GM12878 (cell line): ENCODE results near the gene SLC43A3. TPM values are rescaled to one million over a fixed set of nuclear protein-coding genes. Genes with fewer than 3 reads are reported as not detected.

Source experiments
- ATAC-seq: fragments of 200-7000 bp; cut with Tn5 transposase; 3 replicates; pipeline ENCODE4 v1.9.1; 2020; ENCODE audit warnings: mild to moderate bottlenecking, moderate library complexity
- BruUV-seq: library from RNA; stranded (reverse); fragments of 400-500 nt; replicated peaks from 2 replicates; lab custom pipeline; 2021; lab: Mats Ljungman, UMichigan
- CTCF ChIA-PET: fragments of 300-600 bp; sonication (Branson Sonifier 250); formaldehyde crosslinking; extraction: SDS; loops from one replicate; lab custom pipeline; 2021; ENCODE audit warnings: inconsistent platforms; lab: Yijun Ruan, JAX
- POLR2A ChIA-PET: fragments of 350-600 bp; formaldehyde crosslinking; extraction: SDS; loops from one replicate; lab custom pipeline; 2021; ENCODE audit warnings: inconsistent platforms; lab: Charles Lee
- RAD21 ChIA-PET: fragments of 300-600 bp; sonication (Branson Sonifier 250); formaldehyde crosslinking; loops from one replicate; lab custom pipeline; 2023; ENCODE audit warnings: antibody characterized with exemption; ENCODE audit not compliant: unreplicated experiment; lab: Charles Lee
- SMC1A ChIA-PET: fragments of 300-600 bp; sonication (Branson Sonifier 250); formaldehyde crosslinking; loops from one replicate; lab custom pipeline; 2023; ENCODE audit not compliant: unreplicated experiment, uncharacterized antibody; lab: Charles Lee
- DNase-seq: peaks from one replicate; pipeline ENCODE4 v3.0.0-alpha.2; 2011; ENCODE audit warnings: low read depth, low spot score
- FAIRE-seq: peaks from 3 replicates; lab custom pipeline; 2011; peaks lifted over from hg19 to GRCh38; lab: Jason Lieb, UNC
- H2AFZ ChIP-seq: 2 replicates; pipeline ENCODE4 v1.6.0; 2011; ENCODE audit warnings: low read depth, low read length, control low read depth; ENCODE audit not compliant: control insufficient read depth
- H3K27ac ChIP-seq: 2 replicates; pipeline ENCODE4 v1.5.1; 2011; ENCODE audit warnings: control low read depth; ENCODE audit not compliant: control insufficient read depth, insufficient read depth
- H3K27me3 ChIP-seq, 2 experiments: replicated peaks in 1 of 2; 2 replicates each; pipeline versions ENCODE4 v1.6.0 to v1.6.1; 2011; ENCODE audit warnings: low read length in 1 of 2; ENCODE audit not compliant: control insufficient read depth in 2 of 2, insufficient read depth in 2 of 2
- H3K36me3 ChIP-seq, 2 experiments: 2 replicates each; pipeline ENCODE4 v1.5.1; 2011; ENCODE audit warnings: low read length in 1 of 2; ENCODE audit not compliant: control insufficient read depth in 2 of 2, insufficient read depth in 2 of 2
- H3K4me1 ChIP-seq: 2 replicates; pipeline ENCODE4 v1.6.1; 2011; ENCODE audit warnings: mild to moderate bottlenecking, low read length, moderate library complexity, mixed read lengths; ENCODE audit not compliant: control insufficient read depth, insufficient read depth
- H3K4me2 ChIP-seq: 2 replicates; pipeline ENCODE4 v1.6.0; 2011; ENCODE audit warnings: control low read depth; ENCODE audit not compliant: control insufficient read depth, insufficient read depth
- H3K4me3 ChIP-seq: fragments of 200-600 bp; sonication (generic); 2 replicates; pipeline ENCODE4 v1.5.1; 2016
- H3K79me2 ChIP-seq: 2 replicates; pipeline ENCODE4 v1.6.0; 2011; ENCODE audit warnings: low read length; ENCODE audit not compliant: control insufficient read depth, insufficient read depth
- H3K9ac ChIP-seq: 2 replicates; pipeline ENCODE4 v1.8.0; 2011; ENCODE audit warnings: low read length, control low read depth, mixed read lengths; ENCODE audit not compliant: control insufficient read depth, insufficient read depth
- H3K9me3 ChIP-seq: replicated peaks from 3 replicates; pipeline ENCODE4 v1.5.1; 2011; ENCODE audit warnings: mild to moderate bottlenecking, low read length; ENCODE audit not compliant: control insufficient read depth, insufficient read depth
- H4K20me1 ChIP-seq: 2 replicates; pipeline ENCODE4 v1.6.0; 2011; ENCODE audit not compliant: control insufficient read depth, insufficient read depth
- EGR1 ChIP-seq, 2 experiments: IDR thresholded peaks; 1 replicate in 1 of 2; 2 replicates in 1 of 2; pipeline ENCODE4 v1.6.1; 2011 to 2012; ENCODE audit warnings: low read depth in 2 of 2, low read length in 2 of 2, borderline replicate concordance in 1 of 2, mild to moderate bottlenecking in 1 of 2, moderate library complexity in 1 of 2
- NFYB ChIP-seq: IDR thresholded peaks from 2 replicates; pipeline ENCODE4 v1.6.1; 2011; ENCODE audit warnings: low read depth, mild to moderate bottlenecking, low read length, improper control_type of control experiment, moderate library complexity; ENCODE audit not compliant: insufficient read depth
- NR2C1 ChIP-seq: fragments of 450-650 bp; IDR thresholded peaks from 2 replicates; pipeline ENCODE4 v1.6.1; 2017; ENCODE audit warnings: antibody characterized with exemption, mild to moderate bottlenecking, moderate library complexity
- POLR2AphosphoS5 ChIP-seq: IDR thresholded peaks from 2 replicates; pipeline ENCODE4 v1.6.1; 2011; ENCODE audit warnings: mild to moderate bottlenecking, low read length, inconsistent platforms
- RAD51 ChIP-seq: fragments of 450-650 bp; IDR thresholded peaks from 2 replicates; pipeline ENCODE4 v1.6.1; 2016; ENCODE audit warnings: moderate library complexity, mild to moderate bottlenecking, inconsistent platforms
- RBBP5 ChIP-seq: fragments of 200-600 bp; sonication (generic); conservative IDR thresholded peaks from 2 replicates; pipeline ENCODE4 v1.6.1; 2016
- ZNF217 ChIP-seq: fragments of 450-650 bp; IDR thresholded peaks from 2 replicates; pipeline ENCODE4 v1.6.1; 2017; ENCODE audit warnings: antibody characterized with exemption, mild to moderate bottlenecking
- WGBS: methylation state at CpG from one replicate; pipeline ENCODE4 v1.1.6; 2016; ENCODE audit warnings: low lambda C conversion rate; ENCODE audit not compliant: insufficient replicate concordance, insufficient coverage; ENCODE audit errors: missing lambda C conversion rate; 5-methylcytosine and 5-hydroxymethylcytosine counted together
- in situ Hi-C: fragments of 300-500 bp; cut with MboI; formaldehyde crosslinking; loops from 9 replicates; pipeline ENCODE4 v1.14.3; 2018; ENCODE audit warnings: mixed read lengths
- intact Hi-C: fragments of 100-400 bp; cut with micrococcal nuclease; formaldehyde crosslinking; loops from one replicate; pipeline ENCODE4 v1.14.2; 2022; ENCODE audit not compliant: unreplicated experiment
- polyA plus RNA-seq, 11 experiments: library from polyadenylated mRNA; depleted of rRNA in 4 of 11; unstranded in 6 of 11; stranded (reverse) in 5 of 11; fragments of >200 nt; fragmentation: Nextera tagmentation in 4 of 11; fragmentation: Illumina TruSeq in 1 of 11; extraction: Ambion mirVana in 4 of 11; extraction: Trizol in 1 of 11; gene quantifications; 1 replicate in 1 of 11; 2 replicates in 10 of 11; pipeline versions ENCODE4 v1.2.1 to v1.2.3, GENCODE V29; 2011 to 2016; ENCODE audit warnings: inconsistent platforms in 2 of 11, missing spikeins in 2 of 11, low read depth in 1 of 11
- total RNA-seq, 4 experiments: library from RNA; depleted of rRNA in 3 of 4; stranded (reverse); fragments of >200 nt in 3 of 4; fragmentation: Illumina TruSeq in 1 of 4; extraction: Trizol in 1 of 4; gene quantifications; 2 replicates each; pipeline versions ENCODE4 v1.2.1 to v1.2.3, GENCODE V29; 2013 to 2021
- TF ChIP-seq, protein P1 (sequence below): fragments of 450-650 bp; IDR thresholded peaks from 2 replicates; pipeline ENCODE4 v1.6.1; 2016; ENCODE audit warnings: mild to moderate bottlenecking
- TF ChIP-seq, protein P2 (sequence below): fragments of 450-650 bp; IDR thresholded peaks from 2 replicates; pipeline ENCODE4 v1.6.1; 2016; ENCODE audit warnings: mild to moderate bottlenecking, moderate library complexity, borderline replicate concordance

The SLC43A3 gene
- total and polyA plus RNA-seq, 10 of the 15 experiments (the other 5 are each of a cell fraction or from before 2014, with no cell fraction given), result 37.5 to 237 (median 132) TPM

DNA sequence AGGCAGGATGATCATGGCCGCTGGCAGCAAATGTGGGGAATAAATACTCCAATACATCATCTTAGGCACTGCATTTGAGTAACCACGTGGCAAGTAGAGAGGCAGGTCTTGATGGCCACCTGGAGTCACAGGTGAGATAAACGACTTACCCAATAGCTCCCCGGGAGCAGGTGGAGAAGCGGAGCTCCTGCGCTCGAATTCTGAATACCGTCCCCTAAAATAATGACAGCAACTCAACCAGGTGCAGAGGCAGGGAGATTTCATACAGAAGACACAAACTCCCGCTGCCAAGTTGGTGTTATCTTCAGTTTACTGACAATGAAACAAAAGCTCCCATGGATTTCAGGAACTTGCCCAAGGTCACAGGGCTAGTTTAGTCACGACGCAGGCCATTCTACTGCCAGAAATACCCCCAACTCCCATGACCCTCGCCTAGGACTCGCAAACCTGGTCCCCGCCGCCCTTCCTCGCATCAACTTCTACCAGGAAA is 437 bp downstream of the SLC43A3 start:
- H3K27ac ChIP-seq, result peak overlapping the region; percentile 97
- WGBS, result 1% methylated on average over 16 of the region's 16 CpGs
- H3K9me3 ChIP-seq, result no peaks in the 10 kb centered on the region
- peak overlapping the region; percentile 4; the same call in 1 of the 2 replicates for H2AFZ ChIP-seq
- peak overlapping the region; percentile 88 for H3K4me3 ChIP-seq
- BruUV-seq, result no TSS peak
- H3K4me2 ChIP-seq, result peak overlapping the region; percentile 99
- SMC1A ChIA-PET, result interaction anchor here (1.2 to 1.5 kb wide), 4 partner anchors 21 to 49 kb away, joined by 3 to 5 read pairs (median 4); no protein-coding TSS in a partner anchor
- TF ChIP-seq, protein P1, sequence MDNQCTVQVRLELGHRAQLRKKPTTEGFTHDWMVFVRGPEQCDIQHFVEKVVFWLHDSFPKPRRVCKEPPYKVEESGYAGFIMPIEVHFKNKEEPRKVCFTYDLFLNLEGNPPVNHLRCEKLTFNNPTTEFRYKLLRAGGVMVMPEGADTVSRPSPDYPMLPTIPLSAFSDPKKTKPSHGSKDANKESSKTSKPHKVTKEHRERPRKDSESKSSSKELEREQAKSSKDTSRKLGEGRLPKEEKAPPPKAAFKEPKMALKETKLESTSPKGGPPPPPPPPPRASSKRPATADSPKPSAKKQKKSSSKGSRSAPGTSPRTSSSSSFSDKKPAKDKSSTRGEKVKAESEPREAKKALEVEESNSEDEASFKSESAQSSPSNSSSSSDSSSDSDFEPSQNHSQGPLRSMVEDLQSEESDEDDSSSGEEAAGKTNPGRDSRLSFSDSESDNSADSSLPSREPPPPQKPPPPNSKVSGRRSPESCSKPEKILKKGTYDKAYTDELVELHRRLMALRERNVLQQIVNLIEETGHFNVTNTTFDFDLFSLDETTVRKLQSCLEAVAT, result no peak
- no peak for TF ChIP-seq RBBP5
- TF ChIP-seq ZNF217, result no peak
- peak; percentile 9; the same call in 1 of the 2 replicates for TF ChIP-seq RAD51
- TF ChIP-seq, protein P2, sequence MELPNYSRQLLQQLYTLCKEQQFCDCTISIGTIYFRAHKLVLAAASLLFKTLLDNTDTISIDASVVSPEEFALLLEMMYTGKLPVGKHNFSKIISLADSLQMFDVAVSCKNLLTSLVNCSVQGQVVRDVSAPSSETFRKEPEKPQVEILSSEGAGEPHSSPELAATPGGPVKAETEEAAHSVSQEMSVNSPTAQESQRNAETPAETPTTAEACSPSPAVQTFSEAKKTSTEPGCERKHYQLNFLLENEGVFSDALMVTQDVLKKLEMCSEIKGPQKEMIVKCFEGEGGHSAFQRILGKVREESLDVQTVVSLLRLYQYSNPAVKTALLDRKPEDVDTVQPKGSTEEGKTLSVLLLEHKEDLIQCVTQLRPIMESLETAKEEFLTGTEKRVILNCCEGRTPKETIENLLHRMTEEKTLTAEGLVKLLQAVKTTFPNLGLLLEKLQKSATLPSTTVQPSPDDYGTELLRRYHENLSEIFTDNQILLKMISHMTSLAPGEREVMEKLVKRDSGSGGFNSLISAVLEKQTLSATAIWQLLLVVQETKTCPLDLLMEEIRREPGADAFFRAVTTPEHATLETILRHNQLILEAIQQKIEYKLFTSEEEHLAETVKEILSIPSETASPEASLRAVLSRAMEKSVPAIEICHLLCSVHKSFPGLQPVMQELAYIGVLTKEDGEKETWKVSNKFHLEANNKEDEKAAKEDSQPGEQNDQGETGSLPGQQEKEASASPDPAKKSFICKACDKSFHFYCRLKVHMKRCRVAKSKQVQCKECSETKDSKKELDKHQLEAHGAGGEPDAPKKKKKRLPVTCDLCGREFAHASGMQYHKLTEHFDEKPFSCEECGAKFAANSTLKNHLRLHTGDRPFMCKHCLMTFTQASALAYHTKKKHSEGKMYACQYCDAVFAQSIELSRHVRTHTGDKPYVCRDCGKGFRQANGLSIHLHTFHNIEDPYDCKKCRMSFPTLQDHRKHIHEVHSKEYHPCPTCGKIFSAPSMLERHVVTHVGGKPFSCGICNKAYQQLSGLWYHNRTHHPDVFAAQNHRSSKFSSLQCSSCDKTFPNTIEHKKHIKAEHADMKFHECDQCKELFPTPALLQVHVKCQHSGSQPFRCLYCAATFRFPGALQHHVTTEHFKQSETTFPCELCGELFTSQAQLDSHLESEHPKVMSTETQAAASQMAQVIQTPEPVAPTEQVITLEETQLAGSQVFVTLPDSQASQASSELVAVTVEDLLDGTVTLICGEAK, result no peak
- no peak for TF ChIP-seq NR2C1
- no peak for TF ChIP-seq NFYB
- TF ChIP-seq POLR2AphosphoS5, result peak; percentile 52; the same call in 1 of the 2 replicates
- no peak for TF ChIP-seq EGR1 (IDR thresholded peaks at IDR 0.05; ENCODE audit: borderline replicate concordance in 1 of 2, low read depth in 2 of 2, low read length in 2 of 2)
- TF ChIP-seq, all 136 proteins: peak for 2
- Histone ChIP-seq H4K20me1 (no peaks in the 10 kb centered on the region), H3K27me3 (no peaks in the 10 kb centered on the region), H3K36me3 (peaks cover 8 to 11% of the 10 kb centered on the region in 2 experiments; a peak in 3 of 4 replicates), H3K79me2 (peaks cover 55% of the 10 kb centered on the region), H3K4me1 (peaks cover 31% of the 10 kb centered on the region), H3K9ac (peak overlapping the region; percentile 94)
- in situ Hi-C loops, result no loop called here
- ChIA-PET CTCF (interaction anchor here (0.7 to 3.9 kb wide), 5 partner anchors 31 to 103 kb away, joined by 3 to 15 read pairs (median 7); no protein-coding TSS in a partner anchor), RAD21 (interaction anchor here (1.1 to 3.3 kb wide), 5 partner anchors 19 to 101 kb away, joined by 3 to 21 read pairs (median 5); no protein-coding TSS in a partner anchor), POLR2A (interaction anchor here (0.7 to 3.3 kb wide), 5 partner anchors 10 to 103 kb away, joined by 3 to 22 read pairs (median 11); partner anchors contain the start of gene TNKS1BP1)
- no peak for DNase-seq
- peak; percentile 7 for ATAC-seq
- intact Hi-C loops, result loop anchor here (5.0 kb wide), 1 partner anchor 51 kb away; no protein-coding TSS in a partner anchor
- FAIRE-seq, result no peak
